ENCODE results near the gene ITPR2.

DNA sequence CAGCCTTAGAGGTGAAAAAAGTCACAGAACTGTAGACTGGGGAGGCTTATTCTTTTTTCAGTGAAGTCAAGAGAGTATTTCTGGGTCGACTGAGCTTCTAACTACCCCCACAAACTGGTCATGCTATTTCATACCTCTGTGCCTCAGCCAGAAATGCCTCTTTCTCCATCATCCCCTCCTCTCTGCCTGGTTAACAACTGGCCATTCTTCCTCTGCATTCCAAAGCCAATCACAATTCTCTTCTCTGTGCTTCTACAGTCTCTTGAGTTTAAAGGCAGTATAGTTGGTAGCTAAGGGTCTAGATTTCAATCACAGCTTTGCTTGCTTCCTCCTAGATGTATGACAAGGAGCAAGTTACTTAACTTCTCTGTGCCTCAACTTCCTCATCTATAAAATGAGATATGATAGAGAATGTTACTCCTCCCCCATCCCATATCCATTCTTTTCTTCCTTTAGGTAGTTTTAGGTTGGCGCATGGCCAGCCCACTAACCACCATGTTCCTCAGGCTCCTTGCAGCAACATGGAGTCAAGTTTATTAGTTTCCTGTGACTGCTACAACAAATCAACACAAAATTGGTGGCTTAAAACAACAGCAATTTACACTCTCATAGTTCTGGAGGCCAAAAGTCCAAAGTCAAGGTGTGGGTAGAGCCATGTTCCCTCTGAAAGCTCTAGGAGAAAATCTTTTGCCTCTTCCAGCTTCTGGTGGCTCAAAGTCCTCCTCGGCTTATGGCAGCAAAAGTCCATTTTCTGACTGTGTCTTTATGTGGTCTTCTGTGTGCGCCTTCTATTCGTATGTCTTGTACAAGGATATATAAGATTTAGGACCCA, 62.5 kb downstream of the ITPR2 start:
- TF ChIP-seq, protein P1, sequence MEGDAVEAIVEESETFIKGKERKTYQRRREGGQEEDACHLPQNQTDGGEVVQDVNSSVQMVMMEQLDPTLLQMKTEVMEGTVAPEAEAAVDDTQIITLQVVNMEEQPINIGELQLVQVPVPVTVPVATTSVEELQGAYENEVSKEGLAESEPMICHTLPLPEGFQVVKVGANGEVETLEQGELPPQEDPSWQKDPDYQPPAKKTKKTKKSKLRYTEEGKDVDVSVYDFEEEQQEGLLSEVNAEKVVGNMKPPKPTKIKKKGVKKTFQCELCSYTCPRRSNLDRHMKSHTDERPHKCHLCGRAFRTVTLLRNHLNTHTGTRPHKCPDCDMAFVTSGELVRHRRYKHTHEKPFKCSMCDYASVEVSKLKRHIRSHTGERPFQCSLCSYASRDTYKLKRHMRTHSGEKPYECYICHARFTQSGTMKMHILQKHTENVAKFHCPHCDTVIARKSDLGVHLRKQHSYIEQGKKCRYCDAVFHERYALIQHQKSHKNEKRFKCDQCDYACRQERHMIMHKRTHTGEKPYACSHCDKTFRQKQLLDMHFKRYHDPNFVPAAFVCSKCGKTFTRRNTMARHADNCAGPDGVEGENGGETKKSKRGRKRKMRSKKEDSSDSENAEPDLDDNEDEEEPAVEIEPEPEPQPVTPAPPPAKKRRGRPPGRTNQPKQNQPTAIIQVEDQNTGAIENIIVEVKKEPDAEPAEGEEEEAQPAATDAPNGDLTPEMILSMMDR (conservative IDR thresholded peaks at IDR 0.05): no peak
- no peak for TF ChIP-seq EZH2 (IDR thresholded peaks at IDR 0.05; ENCODE audit: low read depth)

All from PC-9 (cell line).